ENCODE data around the gene GLRX2.

GLRX2 gene, protein sequence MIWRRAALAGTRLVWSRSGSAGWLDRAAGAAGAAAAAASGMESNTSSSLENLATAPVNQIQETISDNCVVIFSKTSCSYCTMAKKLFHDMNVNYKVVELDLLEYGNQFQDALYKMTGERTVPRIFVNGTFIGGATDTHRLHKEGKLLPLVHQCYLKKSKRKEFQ

DNA sequence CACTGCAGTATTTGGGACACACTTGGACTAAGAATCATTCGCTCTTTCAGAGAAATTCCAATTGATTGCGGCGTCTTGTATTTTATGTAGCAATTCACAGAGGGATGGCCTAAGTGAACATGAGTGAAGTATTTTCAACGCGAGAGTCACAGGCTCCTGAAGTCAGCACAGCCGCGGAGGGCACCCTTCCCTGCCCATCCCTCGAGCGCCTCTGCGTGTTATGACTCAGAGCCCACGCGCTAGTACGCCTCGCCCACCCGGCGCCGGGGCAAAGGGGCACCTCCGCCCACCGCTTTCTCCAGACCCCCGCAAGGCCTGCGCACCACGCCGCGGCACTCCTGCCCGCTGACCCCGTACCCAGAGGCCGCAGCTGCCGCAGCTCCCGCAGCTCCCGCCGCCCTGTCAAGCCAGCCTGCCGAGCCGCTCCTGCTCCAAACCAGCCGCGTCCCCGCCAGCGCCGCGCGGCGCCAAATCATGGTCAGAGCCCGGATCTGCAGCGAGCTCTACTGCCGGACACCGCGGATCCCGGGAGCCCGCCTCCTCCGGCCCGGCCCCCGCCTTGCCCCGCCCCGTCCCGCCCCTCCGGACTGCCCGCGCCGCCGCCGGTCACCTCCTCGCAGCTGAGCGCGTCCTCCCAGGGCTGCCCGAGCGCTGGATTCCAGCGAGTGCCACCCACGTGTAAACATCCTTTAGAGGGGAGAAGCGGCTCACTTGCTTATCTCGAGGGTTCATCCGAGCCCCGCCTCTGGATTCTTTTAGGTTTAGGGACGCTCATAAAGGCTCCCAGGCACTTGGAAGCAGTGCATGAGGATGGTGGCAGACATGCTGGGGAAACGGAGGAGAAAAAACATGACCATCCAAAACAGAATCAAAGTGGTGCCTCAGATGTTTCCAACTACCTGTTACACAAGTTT lies at the start of gene GLRX2:
TSS of gene GLRX2 (minus strand) at position 508 of the 914 bp plus-strand sequence. CDS start at position 476, 32 bp downstream.
- TF ChIP-seq EZH2phosphoT487 (conservative IDR thresholded peaks at IDR 0.05; ENCODE audit: low read length): no peak
- TF ChIP-seq, protein P1, sequence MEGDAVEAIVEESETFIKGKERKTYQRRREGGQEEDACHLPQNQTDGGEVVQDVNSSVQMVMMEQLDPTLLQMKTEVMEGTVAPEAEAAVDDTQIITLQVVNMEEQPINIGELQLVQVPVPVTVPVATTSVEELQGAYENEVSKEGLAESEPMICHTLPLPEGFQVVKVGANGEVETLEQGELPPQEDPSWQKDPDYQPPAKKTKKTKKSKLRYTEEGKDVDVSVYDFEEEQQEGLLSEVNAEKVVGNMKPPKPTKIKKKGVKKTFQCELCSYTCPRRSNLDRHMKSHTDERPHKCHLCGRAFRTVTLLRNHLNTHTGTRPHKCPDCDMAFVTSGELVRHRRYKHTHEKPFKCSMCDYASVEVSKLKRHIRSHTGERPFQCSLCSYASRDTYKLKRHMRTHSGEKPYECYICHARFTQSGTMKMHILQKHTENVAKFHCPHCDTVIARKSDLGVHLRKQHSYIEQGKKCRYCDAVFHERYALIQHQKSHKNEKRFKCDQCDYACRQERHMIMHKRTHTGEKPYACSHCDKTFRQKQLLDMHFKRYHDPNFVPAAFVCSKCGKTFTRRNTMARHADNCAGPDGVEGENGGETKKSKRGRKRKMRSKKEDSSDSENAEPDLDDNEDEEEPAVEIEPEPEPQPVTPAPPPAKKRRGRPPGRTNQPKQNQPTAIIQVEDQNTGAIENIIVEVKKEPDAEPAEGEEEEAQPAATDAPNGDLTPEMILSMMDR (IDR thresholded peaks at IDR 0.05; ENCODE audit: insufficient read depth, low read length, poor library complexity, severe bottlenecking): no peak
- Histone ChIP-seq H3K9me2 (replicated peaks; ENCODE audit: insufficient read depth, low read length) (no peaks in the 10 kb centered on the region), H3K9ac (ENCODE audit: low read length) (peak within 1 kb of the TSS; percentile 67), H3K79me2 (ENCODE audit: insufficient read depth, low read length) (peaks cover 24% of the 10 kb centered on the region), H3K27me3 (ENCODE audit: low read length) (no peaks in the 10 kb centered on the region), H3K36me3 (ENCODE audit: low read length) (no peaks in the 10 kb centered on the region; the same call in 1 of the 2 replicates), H3K9me3 (ENCODE audit: insufficient read depth, low read length) (no peaks in the 10 kb centered on the region), H3K4me3 (ENCODE audit: insufficient read depth, low read length, poor library complexity, severe bottlenecking) (peak within 1 kb of the TSS; percentile 81), H3K27ac (ENCODE audit: low read depth, low read length) (no peak within 1 kb of the TSS), H3K4me2 (ENCODE audit: low read depth, low read length, poor library complexity, severe bottlenecking) (peak within 1 kb of the TSS; percentile 85), H4K20me1 (ENCODE audit: low read depth, low read length) (no peaks in the 10 kb centered on the region), H2AFZ (ENCODE audit: low read depth, low read length, severe bottlenecking) (peak within 1 kb of the TSS; percentile 90), H3F3A (ENCODE audit: insufficient read depth) (peaks cover 8% of the 10 kb centered on the region; the same call in 1 of the 2 replicates)

DNA sequence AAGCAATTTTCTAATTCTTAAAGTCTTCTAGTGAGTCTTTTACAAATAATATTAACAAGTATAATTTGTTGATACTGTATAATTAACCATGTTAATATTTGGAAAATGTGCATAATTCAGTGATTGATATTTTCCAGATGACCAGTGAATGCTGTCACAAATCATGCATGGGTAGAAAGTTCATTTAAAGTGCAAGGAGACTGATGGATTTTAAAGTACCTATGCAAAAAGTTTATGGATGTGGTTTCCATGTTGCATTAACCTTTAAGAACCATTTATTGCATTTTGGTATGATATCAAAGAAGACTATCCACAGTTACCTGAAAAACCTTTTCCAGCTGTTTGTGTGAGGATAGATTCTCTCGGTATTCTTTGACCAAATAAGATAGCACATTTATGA lies 39.8 kb upstream of the GLRX2 start:
- H4K20me1 ChIP-seq (ENCODE audit: low read depth, low read length): no peaks in the 10 kb centered on the region
- peaks cover 37% of the 10 kb centered on the region for H3K36me3 ChIP-seq (ENCODE audit: low read length)
- no peak overlapping the region for H3K4me2 ChIP-seq (ENCODE audit: low read depth, low read length, poor library complexity, severe bottlenecking)
- H3K4me3 ChIP-seq (ENCODE audit: insufficient read depth, low read length, poor library complexity, severe bottlenecking): no peak overlapping the region
- no peaks in the 10 kb centered on the region for H3K9me2 ChIP-seq (replicated peaks; ENCODE audit: insufficient read depth, low read length)
- no peak overlapping the region for H3K27ac ChIP-seq (ENCODE audit: low read depth, low read length)
- H3F3A ChIP-seq (ENCODE audit: insufficient read depth): peaks cover 6% of the 10 kb centered on the region; the same call in 1 of the 2 replicates
- no peaks in the 10 kb centered on the region for H3K27me3 ChIP-seq (ENCODE audit: low read length)
- peaks cover 17% of the 10 kb centered on the region for H3K79me2 ChIP-seq (ENCODE audit: insufficient read depth, low read length)
- TF ChIP-seq, protein P1 (IDR thresholded peaks at IDR 0.05; ENCODE audit: insufficient read depth, low read length, poor library complexity, severe bottlenecking): no peak
- TF ChIP-seq EZH2phosphoT487 (conservative IDR thresholded peaks at IDR 0.05; ENCODE audit: low read length): no peak
- no peak overlapping the region for H2AFZ ChIP-seq (ENCODE audit: low read depth, low read length, severe bottlenecking)
- no peaks in the 10 kb centered on the region for H3K9me3 ChIP-seq (ENCODE audit: insufficient read depth, low read length)
- no peak overlapping the region for H3K9ac ChIP-seq (ENCODE audit: low read length)

DNA sequence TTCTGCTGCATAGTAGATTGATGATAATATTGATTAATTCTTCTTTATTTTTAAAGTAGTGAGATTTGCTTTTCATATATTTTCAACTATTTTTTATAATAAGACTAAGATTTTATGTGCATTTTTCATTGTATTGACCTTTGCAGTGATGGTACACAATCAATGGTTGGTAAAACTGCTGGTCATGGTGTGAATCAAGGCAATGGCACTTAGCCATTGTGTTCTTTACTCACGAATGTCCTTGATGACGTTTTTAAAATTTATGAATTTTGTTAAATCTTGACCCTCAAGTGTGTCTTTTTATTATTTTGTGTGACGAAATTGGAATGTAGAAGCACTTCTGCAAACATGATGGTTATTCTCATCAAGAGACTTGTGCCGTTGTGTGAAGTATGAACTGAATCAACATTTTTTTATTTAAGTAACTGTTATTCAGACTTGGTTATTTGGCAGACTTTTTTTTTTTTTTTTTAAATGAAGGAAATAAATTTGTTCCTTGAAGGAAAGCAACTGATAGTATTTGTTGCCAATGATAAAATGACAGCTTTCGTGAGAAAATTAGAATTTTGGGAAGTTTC lies 39.2 kb upstream of the GLRX2 start:
- Histone ChIP-seq H3K9me3 (ENCODE audit: insufficient read depth, low read length) (no peaks in the 10 kb centered on the region), H3K79me2 (ENCODE audit: insufficient read depth, low read length) (peaks cover 19% of the 10 kb centered on the region), H3K9ac (ENCODE audit: low read length) (no peak overlapping the region), H2AFZ (ENCODE audit: low read depth, low read length, severe bottlenecking) (no peak overlapping the region), H4K20me1 (ENCODE audit: low read depth, low read length) (no peaks in the 10 kb centered on the region), H3K4me3 (ENCODE audit: insufficient read depth, low read length, poor library complexity, severe bottlenecking) (no peak overlapping the region), H3K27me3 (ENCODE audit: low read length) (no peaks in the 10 kb centered on the region), H3K27ac (ENCODE audit: low read depth, low read length) (no peak overlapping the region), H3F3A (ENCODE audit: insufficient read depth) (peaks cover 6% of the 10 kb centered on the region; the same call in 1 of the 2 replicates), H3K36me3 (ENCODE audit: low read length) (peaks cover 35% of the 10 kb centered on the region), H3K9me2 (replicated peaks; ENCODE audit: insufficient read depth, low read length) (no peaks in the 10 kb centered on the region), H3K4me2 (ENCODE audit: low read depth, low read length, poor library complexity, severe bottlenecking) (no peak overlapping the region)
- TF ChIP-seq, protein P1 (IDR thresholded peaks at IDR 0.05; ENCODE audit: insufficient read depth, low read length, poor library complexity, severe bottlenecking): no peak
- no peak for TF ChIP-seq EZH2phosphoT487 (conservative IDR thresholded peaks at IDR 0.05; ENCODE audit: low read length)

All from SU-DHL-6 (cell line).